ENCODE measurements around the gene ANO2.

The ANO2 gene

DNA sequence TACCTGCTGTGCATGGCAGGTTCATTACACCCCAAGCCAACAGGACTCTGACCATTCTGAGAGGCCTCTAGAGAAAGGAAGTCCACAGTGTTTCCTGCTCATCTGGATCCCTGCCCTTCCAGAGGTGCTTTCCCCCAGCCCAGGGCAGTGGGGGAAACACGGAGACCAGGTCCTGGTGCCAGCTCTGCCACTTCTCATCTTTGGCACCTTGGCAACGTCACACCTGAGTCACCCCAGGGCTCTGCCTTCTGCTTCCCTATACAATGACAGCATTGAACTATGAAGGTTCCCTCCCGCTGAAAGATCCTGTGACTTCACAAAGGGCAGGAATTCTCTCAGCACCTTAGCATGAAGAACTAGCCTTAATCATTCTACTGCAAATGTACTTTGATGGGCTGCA lies 74.9 kb downstream of the ANO2 start:
- Histone ChIP-seq H3K4me3 (ENCODE audit: low read depth, low read length) (no peak overlapping the region), H3K27ac (no peak overlapping the region), H3K36me3 (replicated peaks) (no peaks in the 10 kb centered on the region), H3K27me3 (replicated peaks) (no peaks in the 10 kb centered on the region)
- no peak for DNase-seq
- in situ Hi-C loops (cut with HindIII; ENCODE audit: low pct_ligation_motif_present, low sequenced_read_pairs), result no loop called here
- no peak for TF ChIP-seq CTCF (IDR thresholded peaks at IDR 0.05; ENCODE audit: low read depth, low read length, missing control alignments)

GRCh38 chr12:5868625-5869295 lies 76.3 kb downstream of the ANO2 start:
- DNase-seq, result no peak
- no peak for TF ChIP-seq CTCF (IDR thresholded peaks at IDR 0.05; ENCODE audit: low read depth, low read length, missing control alignments)
- Histone ChIP-seq H3K27ac (no peak overlapping the region), H3K4me3 (ENCODE audit: low read depth, low read length) (no peak overlapping the region), H3K36me3 (replicated peaks) (no peaks in the 10 kb centered on the region), H3K27me3 (replicated peaks) (no peaks in the 10 kb centered on the region)
- in situ Hi-C loops (cut with HindIII; ENCODE audit: low pct_ligation_motif_present, low sequenced_read_pairs), result no loop called here

GRCh38 chr12:5865397-5865796 lies 79.7 kb downstream of the ANO2 start:
- no peak for DNase-seq
- H3K27ac ChIP-seq, result no peak overlapping the region
- H3K36me3 ChIP-seq (replicated peaks), result no peaks in the 10 kb centered on the region
- TF ChIP-seq CTCF (IDR thresholded peaks at IDR 0.05; ENCODE audit: low read depth, low read length, missing control alignments), result no peak
- in situ Hi-C loops (cut with HindIII; ENCODE audit: low pct_ligation_motif_present, low sequenced_read_pairs), result no loop called here
- H3K27me3 ChIP-seq (replicated peaks), result no peaks in the 10 kb centered on the region
- no peak overlapping the region for H3K4me3 ChIP-seq (ENCODE audit: low read depth, low read length)

DNA sequence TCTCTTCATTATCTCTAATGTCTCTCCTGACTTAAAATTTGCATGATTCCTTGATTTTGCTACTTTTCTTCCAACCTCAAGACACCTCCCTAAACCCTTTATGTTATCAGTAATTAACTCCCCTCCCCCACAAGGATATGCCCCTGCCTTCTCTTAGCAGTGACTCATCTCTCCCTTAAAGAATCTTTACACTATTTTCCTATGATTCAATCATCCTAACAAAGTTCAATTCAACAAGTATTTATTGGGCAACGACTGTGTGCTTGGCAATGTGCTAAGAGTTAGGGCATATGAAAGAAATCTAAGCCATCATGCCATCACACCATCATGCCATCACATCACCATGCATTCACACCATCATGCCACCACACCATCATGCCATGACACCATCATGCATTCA lies 80.1 kb downstream of the ANO2 start:
- H3K36me3 ChIP-seq (replicated peaks), result no peaks in the 10 kb centered on the region
- H3K27me3 ChIP-seq (replicated peaks), result no peaks in the 10 kb centered on the region
- TF ChIP-seq CTCF (IDR thresholded peaks at IDR 0.05; ENCODE audit: low read depth, low read length, missing control alignments), result no peak
- H3K4me3 ChIP-seq (ENCODE audit: low read depth, low read length), result no peak overlapping the region
- in situ Hi-C loops (cut with HindIII; ENCODE audit: low pct_ligation_motif_present, low sequenced_read_pairs), result no loop called here
- H3K27ac ChIP-seq, result no peak overlapping the region
- DNase-seq, result no peak

- no peaks in the 10 kb centered on the region for H3K27me3 ChIP-seq (replicated peaks)
- DNase-seq, result no peak
- no peak for TF ChIP-seq CTCF (IDR thresholded peaks at IDR 0.05; ENCODE audit: low read depth, low read length, missing control alignments)
- in situ Hi-C loops (cut with HindIII; ENCODE audit: low pct_ligation_motif_present, low sequenced_read_pairs), result no loop called here
- H3K27ac ChIP-seq, result no peak overlapping the region
- H3K36me3 ChIP-seq (replicated peaks), result no peaks in the 10 kb centered on the region
- no peak overlapping the region for H3K4me3 ChIP-seq (ENCODE audit: low read depth, low read length)
Measured at GRCh38 chr12:5864301-5864700, 80.8 kb downstream of the ANO2 start.

- TF ChIP-seq CTCF (IDR thresholded peaks at IDR 0.05; ENCODE audit: low read depth, low read length, missing control alignments), result no peak
- Histone ChIP-seq H3K4me3 (ENCODE audit: low read depth, low read length) (no peak overlapping the region), H3K36me3 (replicated peaks) (no peaks in the 10 kb centered on the region), H3K27ac (no peak overlapping the region), H3K27me3 (replicated peaks) (peaks cover under 1% of the 10 kb centered on the region)
- DNase-seq, result no peak
- in situ Hi-C loops (cut with HindIII; ENCODE audit: low pct_ligation_motif_present, low sequenced_read_pairs), result no loop called here
Measured at GRCh38 chr12:5861416-5861815, 83.6 kb downstream of the ANO2 start.
